ENCODE measurements around the gene DYNC1I1. TPM values are rescaled to one million over a fixed set of nuclear protein-coding genes. Genes with fewer than 3 reads are reported as not detected.

Gene DYNC1I1
- total RNA-seq, 4 donors from 2014 or later: 1.9 to 6.7 (median 5.8) TPM

GRCh38 chr7:96069401-96069800, 297.0 kb downstream of the DYNC1I1 start:
- no peaks in the 10 kb centered on the region for H3K9me3 ChIP-seq
- TF ChIP-seq CTCF (IDR thresholded peaks at IDR 0.05) (no peak), POLR2A (IDR thresholded peaks at IDR 0.05) (no peak), EP300 (IDR thresholded peaks at IDR 0.05) (no peak), POLR2AphosphoS5 (IDR thresholded peaks at IDR 0.05) (no peak)
- DNase-seq (ENCODE audit: low spot score in 2 of 2): no peak
- 70% methylated on average over 3 of the region's 3 CpGs for WGBS
- no peaks in the 10 kb centered on the region for H3K4me1 ChIP-seq
- no peak overlapping the region for H3K27ac ChIP-seq
- no peaks in the 10 kb centered on the region for H3K36me3 ChIP-seq
- H3K4me3 ChIP-seq: no peak overlapping the region
- H3K27me3 ChIP-seq: no peaks in the 10 kb centered on the region

- H3K4me3 ChIP-seq: no peak overlapping the region
- 65% methylated on average over 1 of the region's 1 CpG for WGBS
- no peaks in the 10 kb centered on the region for H3K9me3 ChIP-seq
- DNase-seq (ENCODE audit: low spot score in 2 of 2): no peak
- peaks cover 7% of the 10 kb centered on the region for H3K27me3 ChIP-seq
- H3K27ac ChIP-seq: no peak overlapping the region
- H3K36me3 ChIP-seq: no peaks in the 10 kb centered on the region
- peaks cover 10% of the 10 kb centered on the region for H3K4me1 ChIP-seq
- TF ChIP-seq POLR2AphosphoS5 (IDR thresholded peaks at IDR 0.05): no peak
- TF ChIP-seq CTCF (IDR thresholded peaks at IDR 0.05): no peak
- no peak for TF ChIP-seq POLR2A (IDR thresholded peaks at IDR 0.05)
- no peak for TF ChIP-seq EP300 (IDR thresholded peaks at IDR 0.05)
These were observed 302.5 kb downstream of the DYNC1I1 start for GRCh38 chr7:96074871-96075270.

GRCh38 chr7:96075510-96076349, 303.4 kb downstream of the DYNC1I1 start:
- peak; percentile 77 to 84 for DNase-seq (ENCODE audit: low spot score in 2 of 2)
- Histone ChIP-seq H3K4me1 (peaks cover 10% of the 10 kb centered on the region), H3K9me3 (no peaks in the 10 kb centered on the region), H3K4me3 (peak overlapping the region; percentile 51), H3K36me3 (no peaks in the 10 kb centered on the region), H3K27me3 (peaks cover 7% of the 10 kb centered on the region), H3K27ac (no peak overlapping the region)
- TF ChIP-seq POLR2A (IDR thresholded peaks at IDR 0.05) (no peak), CTCF (IDR thresholded peaks at IDR 0.05) (peak; percentile 14 to 77)
- 1% methylated on average over 35 of the region's 47 CpGs for WGBS

GRCh38 chr7:96076350-96076707, 304.0 kb downstream of the DYNC1I1 start:
- Histone ChIP-seq H3K36me3 (no peaks in the 10 kb centered on the region), H3K27ac (no peak overlapping the region), H3K27me3 (peaks cover 7% of the 10 kb centered on the region), H3K4me3 (peak overlapping the region; percentile 51), H3K9me3 (no peaks in the 10 kb centered on the region), H3K4me1 (peaks cover 10% of the 10 kb centered on the region)
- 27% methylated on average over 10 of the region's 10 CpGs for WGBS
- DNase-seq (ENCODE audit: low spot score in 2 of 2): no peak
- TF ChIP-seq POLR2AphosphoS5 (IDR thresholded peaks at IDR 0.05) (no peak), EP300 (IDR thresholded peaks at IDR 0.05) (no peak), POLR2A (IDR thresholded peaks at IDR 0.05) (no peak), CTCF (IDR thresholded peaks at IDR 0.05) (no peak)

GRCh38 chr7:96080027-96080426, 307.7 kb downstream of the DYNC1I1 start:
- Histone ChIP-seq H3K27ac (no peak overlapping the region), H3K27me3 (peaks cover 7% of the 10 kb centered on the region), H3K9me3 (no peaks in the 10 kb centered on the region), H3K36me3 (no peaks in the 10 kb centered on the region), H3K4me3 (no peak overlapping the region), H3K4me1 (peaks cover 10% of the 10 kb centered on the region)
- WGBS: 76% methylated on average over 6 of the region's 6 CpGs
- no peak for DNase-seq (ENCODE audit: low spot score in 2 of 2)
- TF ChIP-seq POLR2AphosphoS5 (IDR thresholded peaks at IDR 0.05): no peak

All from suprapubic skin (tissue), 4 donors.